ENCODE results near the gene INPP1. TPM values are rescaled to one million over a fixed set of nuclear protein-coding genes. Genes with fewer than 3 reads are reported as not detected.
A peak's percentile ranks its signal among the peaks of the same experiment; 100 is the strongest.
"Not testable (repeated sequence)": the region's sequence is repeated elsewhere in the genome, so short reads cannot be mapped to it uniquely, and the experiment has no call there.

Gene INPP1
- polyA plus RNA-seq, 1 donor: 40.0 TPM

DNA sequence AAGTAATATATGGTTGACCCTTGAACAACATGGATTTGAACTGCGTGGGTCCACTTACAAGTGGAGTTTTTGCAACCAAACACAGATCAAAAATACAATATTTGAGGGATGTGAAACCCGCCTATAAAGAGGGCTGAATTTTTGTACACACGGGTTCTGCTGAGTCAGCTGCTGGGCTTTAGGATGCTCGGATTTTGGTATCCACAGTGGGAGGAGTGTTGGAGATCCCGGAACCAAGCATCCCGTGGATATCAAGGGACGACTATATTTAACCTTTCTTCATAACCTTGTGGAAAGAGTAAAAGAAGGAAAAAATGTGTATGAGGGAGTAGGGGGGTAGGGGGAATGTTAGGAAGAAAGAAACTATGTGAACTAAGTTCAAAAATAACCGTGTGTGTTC is 10.0 kb upstream of the INPP1 start:
- peak overlapping the region; percentile 74 for H3K27ac ChIP-seq (ENCODE audit: low read length)
- WGBS (ENCODE audit: insufficient coverage, low lambda C conversion rate): 93% methylated on average over 3 of the region's 8 CpGs

DNA sequence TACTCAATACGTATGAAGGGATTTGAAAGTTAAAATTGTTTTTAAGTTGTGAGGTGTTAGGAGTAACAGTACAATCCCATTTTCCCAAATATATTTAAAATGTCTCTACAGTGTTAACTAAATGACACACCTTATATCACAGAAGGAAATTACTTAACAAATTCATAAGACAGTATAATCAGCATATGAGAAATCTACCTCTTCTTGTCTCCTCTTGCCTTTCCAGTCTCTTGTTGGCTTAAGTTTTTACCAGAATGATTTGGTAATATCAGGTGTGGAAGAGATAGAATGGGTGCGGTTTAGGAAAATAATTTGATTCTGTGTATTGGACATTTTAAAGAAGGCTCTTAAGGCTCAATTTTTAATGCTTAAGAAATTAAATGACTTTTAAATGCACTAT is 9.5 kb upstream of the INPP1 start:
- Histone ChIP-seq H3K27me3 (ENCODE audit: control insufficient read depth, insufficient read depth, low read length) (no peaks in the 10 kb centered on the region), H3K27ac (ENCODE audit: low read length) (peak overlapping the region; percentile 74), H3K9me3 (ENCODE audit: control insufficient read depth, low read depth, low read length) (no peaks in the 10 kb centered on the region), H3K4me1 (ENCODE audit: control insufficient read depth, insufficient read depth, low read length) (peaks cover 15% of the 10 kb centered on the region), H3K36me3 (ENCODE audit: control insufficient read depth, insufficient read depth, low read length) (no peaks in the 10 kb centered on the region), H3K4me3 (ENCODE audit: low read length) (no peak overlapping the region)
- DNase-seq: peak in 1 of 2 donors; percentile 22
- WGBS (ENCODE audit: insufficient coverage, low lambda C conversion rate): 43% methylated on average over 1 of the region's 2 CpGs

More for the DNA sequence above, 10.0 kb upstream of the INPP1 start:
- no peaks in the 10 kb centered on the region for H3K27me3 ChIP-seq (ENCODE audit: control insufficient read depth, insufficient read depth, low read length)
- H3K4me3 ChIP-seq (ENCODE audit: low read length): no peak overlapping the region
- H3K9me3 ChIP-seq (ENCODE audit: control insufficient read depth, low read depth, low read length): no peaks in the 10 kb centered on the region
- no peaks in the 10 kb centered on the region for H3K36me3 ChIP-seq (ENCODE audit: control insufficient read depth, insufficient read depth, low read length)
- peaks cover 15% of the 10 kb centered on the region for H3K4me1 ChIP-seq (ENCODE audit: control insufficient read depth, insufficient read depth, low read length)
- DNase-seq: no peak

DNA sequence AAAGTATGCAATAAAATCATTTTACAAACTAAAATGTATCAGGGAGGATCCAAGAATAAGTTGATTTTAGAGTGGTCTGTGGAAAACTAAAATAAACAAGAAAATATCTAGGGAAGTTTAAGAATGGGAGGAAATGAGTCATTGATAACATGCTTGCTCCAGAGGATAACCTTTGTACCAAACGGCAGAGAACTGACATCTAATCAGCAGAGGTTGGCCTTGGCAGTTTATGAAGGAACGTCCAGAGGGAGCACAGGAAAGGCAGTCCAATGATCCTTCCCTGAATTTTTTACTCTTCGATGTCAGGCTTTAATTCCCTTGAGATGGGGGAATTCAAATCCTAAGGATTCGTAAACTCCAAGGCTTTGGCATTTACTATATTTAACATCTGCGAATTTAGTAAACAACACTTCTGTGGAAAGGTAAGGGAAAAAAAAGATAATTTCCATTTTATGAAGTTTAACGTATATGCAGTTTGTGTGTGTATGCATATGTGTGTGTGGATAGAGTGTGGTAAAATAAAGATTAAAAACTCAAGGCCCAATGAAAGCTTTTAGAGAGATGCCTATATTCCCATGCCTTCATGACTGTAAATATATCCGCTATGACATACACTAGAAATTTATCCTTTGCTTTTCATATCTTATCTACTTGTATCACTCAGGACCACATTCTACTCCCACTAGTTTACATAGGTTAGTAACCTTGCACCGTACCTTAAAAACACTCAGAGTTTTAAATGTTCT is 8.7 kb upstream of the INPP1 start:
- DNase-seq: peak; percentile 83 to 93
- peaks cover 15% of the 10 kb centered on the region for H3K4me1 ChIP-seq (ENCODE audit: control insufficient read depth, insufficient read depth, low read length)
- H3K27ac ChIP-seq (ENCODE audit: low read length): peak overlapping the region; percentile 74
- H3K9me3 ChIP-seq (ENCODE audit: control insufficient read depth, low read depth, low read length): no peaks in the 10 kb centered on the region
- H3K36me3 ChIP-seq (ENCODE audit: control insufficient read depth, insufficient read depth, low read length): no peaks in the 10 kb centered on the region
- 8% methylated on average over 2 of the region's 8 CpGs for WGBS (ENCODE audit: insufficient coverage, low lambda C conversion rate)
- H3K4me3 ChIP-seq (ENCODE audit: low read length): peak overlapping the region; percentile 1
- no peaks in the 10 kb centered on the region for H3K27me3 ChIP-seq (ENCODE audit: control insufficient read depth, insufficient read depth, low read length)

- Histone ChIP-seq H3K9me3 (ENCODE audit: control insufficient read depth, low read depth, low read length) (no peaks in the 10 kb centered on the region), H3K4me1 (ENCODE audit: control insufficient read depth, insufficient read depth, low read length) (peaks cover 15% of the 10 kb centered on the region), H3K36me3 (ENCODE audit: control insufficient read depth, insufficient read depth, low read length) (no peaks in the 10 kb centered on the region), H3K27me3 (ENCODE audit: control insufficient read depth, insufficient read depth, low read length) (no peaks in the 10 kb centered on the region), H3K27ac (ENCODE audit: low read length) (peak overlapping the region; percentile 74), H3K4me3 (ENCODE audit: low read length) (peak overlapping the region; percentile 1)
- no peak for DNase-seq
These were observed 8.2 kb upstream of the INPP1 start for GRCh38 chr2:190335225-190335559.

GRCh38 chr2:190335584-190335983 is 7.8 kb upstream of the INPP1 start:
- H3K36me3 ChIP-seq (ENCODE audit: control insufficient read depth, insufficient read depth, low read length); H3K9me3 ChIP-seq (ENCODE audit: control insufficient read depth, low read depth, low read length); H3K4me3 ChIP-seq (ENCODE audit: low read length); H3K27me3 ChIP-seq (ENCODE audit: control insufficient read depth, insufficient read depth, low read length): not testable (repeated sequence)
- peak in 1 of 2 donors; percentile 32 for DNase-seq
- no CpG with 5 or more reads among the region's 4 CpGs for WGBS (ENCODE audit: insufficient coverage, low lambda C conversion rate)
- peaks cover 15% of the 10 kb centered on the region for H3K4me1 ChIP-seq (ENCODE audit: control insufficient read depth, insufficient read depth, low read length)
- peak overlapping the region; percentile 74 for H3K27ac ChIP-seq (ENCODE audit: low read length)

DNA sequence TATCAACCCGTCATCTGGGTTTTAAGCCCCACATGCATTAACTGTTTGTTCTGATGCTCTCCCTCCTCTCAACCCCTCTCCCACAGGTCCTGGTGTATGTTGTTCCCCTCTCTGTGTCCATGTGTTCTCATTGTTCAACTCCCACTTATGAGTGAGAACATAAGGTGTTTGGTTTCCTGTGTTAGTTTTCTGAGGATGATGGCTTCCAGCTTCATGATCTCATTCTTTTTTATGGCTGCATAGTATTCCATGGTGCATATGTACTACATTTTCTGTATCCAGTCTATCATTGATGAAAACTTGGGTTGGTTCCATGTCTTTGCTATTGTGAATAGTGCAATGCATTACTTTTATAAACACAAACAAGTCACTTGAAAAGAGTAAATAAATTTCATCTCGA is 7.0 kb upstream of the INPP1 start:
- Histone ChIP-seq H3K27ac (ENCODE audit: low read length) (no peak overlapping the region), H3K36me3 (ENCODE audit: control insufficient read depth, insufficient read depth, low read length) (no peaks in the 10 kb centered on the region), H3K9me3 (ENCODE audit: control insufficient read depth, low read depth, low read length) (no peaks in the 10 kb centered on the region), H3K27me3 (ENCODE audit: control insufficient read depth, insufficient read depth, low read length) (no peaks in the 10 kb centered on the region), H3K4me1 (ENCODE audit: control insufficient read depth, insufficient read depth, low read length) (peaks cover 15% of the 10 kb centered on the region), H3K4me3 (ENCODE audit: low read length) (no peak overlapping the region)
- WGBS (ENCODE audit: insufficient coverage, low lambda C conversion rate): 100% methylated on average over 1 of the region's 2 CpGs
- DNase-seq: no peak

DNA sequence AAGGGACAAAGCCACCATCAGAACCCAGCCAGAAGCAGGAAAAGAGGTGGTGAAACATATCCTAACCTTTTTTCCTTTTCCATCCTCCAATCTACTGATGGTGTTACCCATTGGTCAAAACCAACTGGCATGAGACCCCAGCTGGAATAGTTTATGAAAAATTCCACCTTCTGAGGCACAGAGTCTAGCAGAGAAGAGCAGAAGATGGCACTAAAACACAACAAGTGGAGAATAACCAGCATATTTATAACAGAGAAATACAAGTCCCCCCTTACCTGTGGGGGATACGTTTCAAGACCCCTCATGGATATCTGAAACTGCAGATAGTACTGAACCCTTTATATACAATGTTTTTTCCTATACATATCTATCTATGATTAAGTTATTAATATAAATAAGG is 4.9 kb upstream of the INPP1 start:
- Histone ChIP-seq H3K27ac (ENCODE audit: low read length) (no peak overlapping the region), H3K4me1 (ENCODE audit: control insufficient read depth, insufficient read depth, low read length) (peaks cover 11% of the 10 kb centered on the region), H3K27me3 (ENCODE audit: control insufficient read depth, insufficient read depth, low read length) (no peaks in the 10 kb centered on the region), H3K4me3 (ENCODE audit: low read length) (no peak overlapping the region), H3K36me3 (ENCODE audit: control insufficient read depth, insufficient read depth, low read length) (no peaks in the 10 kb centered on the region), H3K9me3 (ENCODE audit: control insufficient read depth, low read depth, low read length) (no peaks in the 10 kb centered on the region)
- DNase-seq: no peak
- WGBS (ENCODE audit: insufficient coverage, low lambda C conversion rate): no CpG with 5 or more reads among the region's 1 CpG

GRCh38 chr2:190339394-190339793 is 4.0 kb upstream of the INPP1 start:
- no CpG with 5 or more reads among the region's 1 CpG for WGBS (ENCODE audit: insufficient coverage, low lambda C conversion rate)
- H3K4me3 ChIP-seq (ENCODE audit: low read length): no peak overlapping the region
- no peak overlapping the region for H3K27ac ChIP-seq (ENCODE audit: low read length)
- H3K4me1 ChIP-seq (ENCODE audit: control insufficient read depth, insufficient read depth, low read length): peaks cover 8% of the 10 kb centered on the region
- no peak for DNase-seq
- no peaks in the 10 kb centered on the region for H3K27me3 ChIP-seq (ENCODE audit: control insufficient read depth, insufficient read depth, low read length)
- H3K9me3 ChIP-seq (ENCODE audit: control insufficient read depth, low read depth, low read length): no peaks in the 10 kb centered on the region
- no peaks in the 10 kb centered on the region for H3K36me3 ChIP-seq (ENCODE audit: control insufficient read depth, insufficient read depth, low read length)

GRCh38 chr2:190340369-190340768 is 3.0 kb upstream of the INPP1 start:
- H3K27me3 ChIP-seq (ENCODE audit: control insufficient read depth, insufficient read depth, low read length): no peaks in the 10 kb centered on the region
- peaks cover 11% of the 10 kb centered on the region for H3K4me1 ChIP-seq (ENCODE audit: control insufficient read depth, insufficient read depth, low read length)
- no CpG with 5 or more reads among the region's 2 CpGs for WGBS (ENCODE audit: insufficient coverage, low lambda C conversion rate)
- peak in 1 of 2 donors; percentile 25 for DNase-seq
- no peak overlapping the region for H3K27ac ChIP-seq (ENCODE audit: low read length)
- H3K36me3 ChIP-seq (ENCODE audit: control insufficient read depth, insufficient read depth, low read length): no peaks in the 10 kb centered on the region
- H3K4me3 ChIP-seq (ENCODE audit: low read length): no peak overlapping the region
- no peaks in the 10 kb centered on the region for H3K9me3 ChIP-seq (ENCODE audit: control insufficient read depth, low read depth, low read length)

GRCh38 chr2:190342611-190343010 is 778 bp upstream of the INPP1 start:
- Histone ChIP-seq H3K4me1 (ENCODE audit: control insufficient read depth, insufficient read depth, low read length) (peaks cover 6% of the 10 kb centered on the region), H3K27ac (ENCODE audit: low read length) (peak overlapping the region; percentile 77), H3K27me3 (ENCODE audit: control insufficient read depth, insufficient read depth, low read length) (no peaks in the 10 kb centered on the region), H3K36me3 (ENCODE audit: control insufficient read depth, insufficient read depth, low read length) (no peaks in the 10 kb centered on the region), H3K4me3 (ENCODE audit: low read length) (no peak overlapping the region), H3K9me3 (ENCODE audit: control insufficient read depth, low read depth, low read length) (no peaks in the 10 kb centered on the region)
- DNase-seq: peak in 1 of 2 donors; percentile 40
- 58% methylated on average over 2 of the region's 4 CpGs for WGBS (ENCODE audit: insufficient coverage, low lambda C conversion rate)

- peak overlapping the region; percentile 77 for H3K27ac ChIP-seq (ENCODE audit: low read length)
- peak overlapping the region; percentile 73 for H3K4me3 ChIP-seq (ENCODE audit: low read length)
- no peaks in the 10 kb centered on the region for H3K27me3 ChIP-seq (ENCODE audit: control insufficient read depth, insufficient read depth, low read length)
- H3K36me3 ChIP-seq (ENCODE audit: control insufficient read depth, insufficient read depth, low read length): no peaks in the 10 kb centered on the region
- WGBS (ENCODE audit: insufficient coverage, low lambda C conversion rate): no CpG with 5 or more reads among the region's 10 CpGs
- DNase-seq: no peak
- no peaks in the 10 kb centered on the region for H3K9me3 ChIP-seq (ENCODE audit: control insufficient read depth, low read depth, low read length)
- peaks cover 6% of the 10 kb centered on the region for H3K4me1 ChIP-seq (ENCODE audit: control insufficient read depth, insufficient read depth, low read length)
These were observed 277 bp upstream of the INPP1 start for GRCh38 chr2:190343089-190343535.

Data from large intestine (tissue), 3 donors.